ENCODE measurements around the gene LPCAT1.

Gene LPCAT1

DNA sequence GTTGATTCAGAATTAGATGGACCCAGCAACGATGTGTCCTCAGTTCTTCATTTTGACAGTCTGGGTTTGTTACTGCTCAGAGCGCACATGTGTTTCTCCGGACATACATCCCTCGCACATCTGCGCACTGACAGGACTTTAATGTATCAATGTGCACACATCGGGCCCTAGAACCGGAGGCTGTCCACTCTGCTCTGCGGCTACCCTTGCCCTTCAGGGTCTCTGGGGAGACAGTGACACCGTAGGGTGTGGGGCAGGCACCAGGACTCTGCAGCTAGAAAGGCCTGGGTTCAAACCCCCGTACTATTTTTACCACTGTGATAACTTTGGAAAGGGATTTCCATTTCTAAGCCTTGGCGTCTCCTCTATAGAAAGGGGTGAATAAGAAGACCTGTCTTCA is 23.5 kb upstream of the LPCAT1 start:
- DNase-seq (ENCODE audit: low read depth): no peak
- no peak for TF ChIP-seq CTCF (conservative IDR thresholded peaks at IDR 0.05; ENCODE audit: low read length)
- no peak overlapping the region for H3K4me3 ChIP-seq (ENCODE audit: low read length)

DNA sequence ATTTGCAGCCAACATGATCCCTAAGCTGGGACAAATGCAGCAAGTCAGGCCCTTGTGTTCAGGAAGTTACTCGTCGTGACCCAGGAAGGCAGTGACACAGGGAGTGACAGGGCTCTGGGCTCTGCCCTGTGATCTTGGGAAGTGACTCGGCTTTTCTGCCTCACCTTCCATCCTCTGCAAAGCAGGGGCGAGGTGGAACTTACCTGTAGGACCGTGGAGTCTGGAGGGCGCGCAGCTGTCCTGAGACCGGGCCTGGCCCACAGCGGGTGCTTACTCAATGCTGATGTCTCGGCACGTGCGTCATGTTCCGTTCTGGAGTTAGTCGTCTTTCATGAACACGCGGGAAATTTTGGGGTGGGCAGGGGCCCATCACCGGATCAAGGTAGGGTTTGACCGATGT is 22.8 kb upstream of the LPCAT1 start:
- no peak for TF ChIP-seq CTCF (conservative IDR thresholded peaks at IDR 0.05; ENCODE audit: low read length)
- no peak for DNase-seq (ENCODE audit: low read depth)
- no peak overlapping the region for H3K4me3 ChIP-seq (ENCODE audit: low read length)

DNA sequence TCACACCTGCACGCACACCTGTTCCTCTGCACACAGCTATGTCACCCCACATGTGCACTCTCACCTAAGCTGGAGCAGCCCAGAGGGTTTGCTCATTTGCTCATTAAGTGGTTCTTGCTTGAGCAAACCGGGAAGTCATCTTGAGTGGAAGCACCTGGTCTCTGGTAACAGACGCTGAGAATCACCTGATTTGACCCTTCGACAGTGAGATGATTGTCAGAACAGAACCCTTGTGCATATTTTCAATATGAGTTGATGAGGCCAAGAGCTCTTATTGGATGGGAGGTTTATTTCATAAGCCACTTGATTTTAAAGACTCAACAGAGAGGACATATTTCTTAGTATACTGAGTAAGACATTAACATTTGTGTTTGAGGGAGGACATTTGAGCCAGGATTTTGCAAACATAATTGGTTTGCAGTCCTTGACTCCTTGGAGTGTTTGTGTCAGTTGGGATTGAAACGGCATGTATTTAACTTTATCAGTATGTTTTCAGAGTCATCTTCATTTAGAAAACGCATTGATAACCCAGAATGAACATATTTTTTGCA is 22.1 kb upstream of the LPCAT1 start:
- H3K4me3 ChIP-seq (ENCODE audit: low read length): no peak overlapping the region
- no peak for TF ChIP-seq CTCF (conservative IDR thresholded peaks at IDR 0.05; ENCODE audit: low read length)
- DNase-seq (ENCODE audit: low read depth): no peak

- no peak for TF ChIP-seq CTCF (conservative IDR thresholded peaks at IDR 0.05; ENCODE audit: low read length)
- no peak for DNase-seq (ENCODE audit: low read depth)
These were observed 21.5 kb upstream of the LPCAT1 start for GRCh38 chr5:1545126-1545804.

DNA sequence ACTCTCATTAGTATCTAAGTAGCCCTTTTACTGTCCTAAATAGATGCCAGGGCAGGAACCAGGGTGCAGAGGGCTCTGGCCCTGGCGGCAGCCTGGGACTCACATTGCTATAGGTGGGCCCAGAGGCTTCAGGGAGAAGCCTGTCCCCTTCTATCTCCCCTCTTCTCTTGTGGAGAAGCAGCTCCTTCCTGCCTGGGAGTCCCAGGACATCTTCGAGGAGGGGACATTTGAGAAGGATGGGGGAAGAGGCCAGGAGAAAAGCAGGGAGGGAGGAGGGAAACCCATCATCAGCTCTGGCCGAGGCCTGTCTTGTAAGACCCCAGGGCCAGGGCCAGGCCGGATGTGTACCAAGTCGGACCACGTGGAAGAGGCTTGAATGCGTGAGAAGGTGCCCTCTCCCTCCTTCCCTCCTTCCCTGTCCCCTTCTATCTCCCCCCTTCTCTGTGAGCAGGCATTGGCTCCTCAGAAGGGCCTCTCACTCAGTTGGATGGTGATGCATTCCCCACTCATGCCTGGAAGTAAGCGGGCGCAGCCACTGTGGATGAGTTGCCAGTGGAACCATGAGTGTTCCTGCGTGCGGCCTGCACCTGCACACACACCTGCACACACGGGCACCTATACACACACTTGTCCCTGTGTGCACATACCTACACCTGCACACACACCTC is 20.7 kb upstream of the LPCAT1 start:
- no peak for TF ChIP-seq CTCF (conservative IDR thresholded peaks at IDR 0.05; ENCODE audit: low read length)
- DNase-seq (ENCODE audit: low read depth): no peak
- no peak overlapping the region for H3K4me3 ChIP-seq (ENCODE audit: low read length)

More at GRCh38 chr5:1545126-1545804, 21.5 kb upstream of the LPCAT1 start:
- H3K4me3 ChIP-seq (ENCODE audit: low read length): no peak overlapping the region

DNA sequence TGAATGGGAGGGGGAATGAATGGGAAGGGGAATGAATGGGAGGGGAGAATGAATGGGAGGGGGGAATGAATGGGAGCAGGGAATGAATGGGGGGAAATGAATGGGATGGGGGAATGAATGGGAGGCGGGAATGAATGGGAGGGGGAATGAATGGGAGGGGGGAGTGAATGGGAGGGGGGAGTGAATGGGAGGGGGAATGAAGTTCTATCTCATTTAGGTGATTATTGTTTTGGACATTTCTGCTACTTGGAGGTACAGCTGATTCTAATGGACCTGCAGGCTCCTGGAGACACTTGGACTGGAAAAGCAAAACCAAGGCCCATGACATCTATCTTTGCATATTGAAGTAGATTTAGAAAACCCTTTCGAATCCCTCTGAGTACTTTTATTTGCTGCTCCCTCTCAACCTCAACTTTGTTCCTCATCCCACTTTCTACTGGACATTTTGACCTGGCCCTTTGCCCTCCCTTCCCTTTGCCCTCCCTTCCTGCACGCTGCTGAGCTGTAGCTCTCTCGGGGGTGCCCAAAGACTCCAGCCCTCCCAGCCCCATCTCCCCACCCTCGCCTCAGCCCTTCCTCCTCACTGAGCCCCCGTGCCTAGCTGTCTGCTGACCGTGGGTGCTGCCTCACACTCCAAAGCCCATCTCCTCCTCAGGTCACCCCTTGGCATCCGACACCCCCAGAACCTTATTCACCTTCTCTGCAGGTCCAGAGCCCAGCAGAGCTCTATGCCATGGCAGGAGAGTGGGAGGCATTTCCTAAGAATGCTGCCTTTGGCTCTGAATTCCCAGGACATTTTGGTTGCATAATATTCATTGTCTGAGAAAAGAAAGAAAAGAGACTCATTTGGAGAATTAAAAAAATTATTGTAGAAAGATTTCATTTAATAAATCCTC is 19.9 kb upstream of the LPCAT1 start:
- DNase-seq (ENCODE audit: low read depth): peak; percentile 20
- no peak for TF ChIP-seq CTCF (conservative IDR thresholded peaks at IDR 0.05; ENCODE audit: low read length)
- H3K4me3 ChIP-seq (ENCODE audit: low read length): no peak overlapping the region
